K562 (cell line): ENCODE results near the gene KNG1. TPM values are rescaled to one million over a fixed set of nuclear protein-coding genes. Genes with fewer than 3 reads are reported as not detected.

Experiments used
- ATAC-seq: fragments of 200-7000 bp; cut with Tn5 transposase; 3 replicates; pipeline ENCODE4 v1.9.1; 2020; ENCODE audit warnings: moderate library complexity
- BruUV-seq: library from RNA; stranded (reverse); fragments of 400-500 nt; replicated peaks from 2 replicates; lab custom pipeline; 2021; lab: Mats Ljungman, UMichigan
- CTCF ChIA-PET: fragments of 300-600 bp; formaldehyde crosslinking; extraction: SDS; loops from one replicate; lab custom pipeline; 2021; ENCODE audit warnings: low intra/inter-chr PET ratio; lab: Yijun Ruan, JAX
- POLR2A ChIA-PET: fragments of 300-600, 350-650 bp; sonication (Branson Sonifier 250); formaldehyde crosslinking; extraction: SDS; loops from one replicate; lab custom pipeline; 2021; ENCODE audit warnings: antibody characterized with exemption, inconsistent platforms; lab: Yijun Ruan, JAX
- DNase-seq, 4 experiments: peaks; one replicate each; pipeline versions ENCODE4 v3.0.0 to v3.0.0-alpha.2; 2011 to 2018; ENCODE audit warnings: low spot score in 3 of 4, mixed read lengths in 3 of 4; ENCODE audit errors: extremely low read depth in 1 of 4
- FAIRE-seq: peaks from 2 replicates; lab custom pipeline; 2011; peaks lifted over from hg19 to GRCh38; lab: Jason Lieb, UNC
- H2AFZ ChIP-seq: 2 replicates; pipeline ENCODE4 v1.6.0; 2011; ENCODE audit warnings: low read depth, low read length, control low read depth, inconsistent platforms
- H3K27ac ChIP-seq: fragments of 200-600 bp; 3 replicates; pipeline ENCODE4 v1.8.0; 2011; ENCODE audit warnings: low read depth, mild to moderate bottlenecking, control low read depth, inconsistent platforms, low read length, moderate library complexity, mixed read lengths; ENCODE audit errors: extremely low read depth
- H3K27me3 ChIP-seq, 2 experiments: fragments of 300-600 bp in 1 of 2; 2 replicates in 1 of 2; 3 replicates in 1 of 2; pipeline versions ENCODE4 v1.6.0 to v1.8.0; 2011; ENCODE audit warnings: inconsistent platforms in 2 of 2, low read length in 2 of 2, mild to moderate bottlenecking in 1 of 2, mixed read lengths in 1 of 2, moderate library complexity in 1 of 2; ENCODE audit not compliant: control insufficient read depth in 2 of 2, insufficient read depth in 2 of 2
- H3K36me3 ChIP-seq: fragments of 300-600 bp; 3 replicates; pipeline ENCODE4 v1.8.0; 2011; ENCODE audit warnings: mild to moderate bottlenecking, low read length, inconsistent platforms; ENCODE audit not compliant: control insufficient read depth, insufficient read depth
- H3K4me1 ChIP-seq, 2 experiments: fragments of 200-600 bp in 1 of 2; replicated peaks in 1 of 2; 2 replicates in 1 of 2; 3 replicates in 1 of 2; pipeline versions ENCODE4 v1.5.1 to v1.8.0; 2011; ENCODE audit warnings: inconsistent platforms in 2 of 2, low read length in 2 of 2, mild to moderate bottlenecking in 1 of 2, mixed read lengths in 1 of 2, moderate library complexity in 1 of 2; ENCODE audit not compliant: control insufficient read depth in 2 of 2, insufficient read depth in 2 of 2
- H3K4me2 ChIP-seq: 2 replicates; pipeline ENCODE4 v1.6.1; 2011; ENCODE audit warnings: low read length, control low read depth, inconsistent platforms, mixed read lengths; ENCODE audit not compliant: insufficient read depth
- H3K4me3 ChIP-seq: fragments of 200-600 bp; sonication (generic), shearing (Covaris generic); 2 replicates; pipeline ENCODE4 v1.5.1; 2016; ENCODE audit warnings: control low read depth, inconsistent platforms
- H3K79me2 ChIP-seq: fragments of 200-600 bp; 3 replicates; pipeline ENCODE4 v1.8.0; 2011; ENCODE audit warnings: low read length, inconsistent platforms; ENCODE audit not compliant: control insufficient read depth, insufficient read depth
- H3K9ac ChIP-seq, 2 experiments: 2 replicates each; pipeline versions ENCODE4 v1.6.0 to v1.6.1; 2011; ENCODE audit warnings: low read depth in 2 of 2, low read length in 2 of 2, control low read depth in 1 of 2, inconsistent platforms in 1 of 2, mild to moderate bottlenecking in 1 of 2, mixed read lengths in 1 of 2; ENCODE audit not compliant: insufficient read depth in 1 of 2
- H3K9me1 ChIP-seq: one replicate; pipeline ENCODE4 v1.6.0; 2011; ENCODE audit warnings: inconsistent platforms, mild to moderate bottlenecking, low read length, moderate library complexity; ENCODE audit not compliant: control insufficient read depth, insufficient read depth
- H3K9me3 ChIP-seq: replicated peaks from 2 replicates; pipeline ENCODE4 v1.5.1; 2011; ENCODE audit warnings: low read depth, low read length, inconsistent platforms; ENCODE audit not compliant: control insufficient read depth, insufficient read depth
- H4K20me1 ChIP-seq: replicated peaks from 2 replicates; pipeline ENCODE4 v1.6.1; 2011; ENCODE audit warnings: low read length, inconsistent platforms, mixed read lengths; ENCODE audit not compliant: control insufficient read depth, insufficient read depth
- BCOR ChIP-seq: fragments of 450-650 bp; IDR thresholded peaks from 2 replicates; pipeline ENCODE4 v1.6.1; 2016
- C11orf30 ChIP-seq: fragments of 450-650 bp; IDR thresholded peaks from 2 replicates; pipeline ENCODE4 v1.6.1; 2016; ENCODE audit warnings: low read depth, mild to moderate bottlenecking
- CBFA2T3 ChIP-seq: fragments of 450-650 bp; IDR thresholded peaks from 2 replicates; pipeline ENCODE4 v1.6.1; 2017
- HNRNPUL1 ChIP-seq: fragments of 200-400 bp; formaldehyde crosslinking; IDR thresholded peaks from 2 replicates; pipeline ENCODE4 v1.6.1; 2017; ENCODE audit warnings: low read length
- KLF16 ChIP-seq: IDR thresholded peaks from 2 replicates; pipeline ENCODE4 v1.6.1; 2016; ENCODE audit warnings: antibody characterized with exemption
- MTA3 ChIP-seq: fragments of 450-650 bp; formaldehyde crosslinking; IDR thresholded peaks from 2 replicates; pipeline ENCODE4 v1.6.1; 2017; ENCODE audit warnings: mild to moderate bottlenecking, borderline replicate concordance
- RUNX1 ChIP-seq: sonication (generic); IDR thresholded peaks from 2 replicates; pipeline ENCODE4 v1.6.1; 2016; ENCODE audit warnings: antibody characterized with exemption, low read depth
- SUPT5H ChIP-seq: fragments of 450-650 bp; IDR thresholded peaks from 2 replicates; pipeline ENCODE4 v1.6.1; 2016
- TCF7L2 ChIP-seq: fragments of 150-350 bp; IDR thresholded peaks from 2 replicates; pipeline ENCODE4 v1.6.1; 2016; ENCODE audit warnings: low read depth, mild to moderate bottlenecking, low read length, moderate library complexity
- YY1 ChIP-seq, 3 experiments: IDR thresholded peaks; 2 replicates each; pipeline ENCODE4 v1.6.1; 2011; ENCODE audit warnings: low read length in 2 of 3, mild to moderate bottlenecking in 2 of 3, moderate library complexity in 2 of 3, borderline replicate concordance in 1 of 3, control low read depth in 1 of 3, low read depth in 1 of 3; ENCODE audit not compliant: insufficient read depth in 3 of 3, insufficient replicate concordance in 2 of 3, control insufficient read depth in 1 of 3, insufficient read length in 1 of 3; ENCODE audit errors: extremely low read depth in 1 of 3
- ZKSCAN3 ChIP-seq: fragments of 250-450 bp; sonication (Bioruptor Pico); IDR thresholded peaks from 2 replicates; pipeline ENCODE4 v1.4.0; 2020
- ZNF696 ChIP-seq: fragments of 250-450 bp; sonication (Bioruptor Pico); conservative IDR thresholded peaks from 2 replicates; pipeline ENCODE4 v1.4.0; 2020; ENCODE audit warnings: mild to moderate bottlenecking, moderate library complexity
- in situ Hi-C: fragments of 300-500 bp; cut with MboI; formaldehyde crosslinking; loops from 4 replicates; pipeline ENCODE4 v1.15.0; 2018; ENCODE audit warnings: inconsistent platforms, mixed read lengths
- intact Hi-C: fragments of 100-400 bp; cut with micrococcal nuclease; formaldehyde crosslinking; loops from 2 replicates; pipeline ENCODE4 v1.14.2; 2022
- polyA plus RNA-seq, 8 experiments: library from polyadenylated mRNA; depleted of rRNA in 4 of 8; stranded (reverse) in 5 of 8; unstranded in 3 of 8; fragments of >200 nt; fragmentation: Nextera tagmentation in 2 of 8; fragmentation: Illumina TruSeq in 1 of 8; extraction: Ambion mirVana in 2 of 8; extraction: Trizol in 1 of 8; gene quantifications; 2 replicates each; pipeline versions ENCODE4 v1.2.1 to v1.2.3, GENCODE V29; 2011 to 2014; ENCODE audit warnings: inconsistent platforms in 1 of 8, missing spikeins in 1 of 8
- total RNA-seq, 7 experiments: library from RNA; depleted of rRNA in 6 of 7; stranded (reverse); fragments of >200 nt in 6 of 7; fragmentation: Illumina TruSeq in 2 of 7; extraction: Trizol in 2 of 7; gene quantifications; 2 replicates each; pipeline versions ENCODE4 v1.2.1 to v1.2.3, GENCODE V29; 2011 to 2021; ENCODE audit warnings: low replicate concordance in 1 of 7
- TF ChIP-seq, protein P1 (sequence below): IDR thresholded peaks from 2 replicates; pipeline ENCODE4 v1.6.1; 2016; ENCODE audit warnings: missing genetic modification characterization, missing compliant biosample characterization
- TF ChIP-seq, protein P2 (sequence below): fragments of 450-650 bp; IDR thresholded peaks from 2 replicates; pipeline ENCODE4 v1.6.1; 2014; ENCODE audit warnings: low read depth, mild to moderate bottlenecking, moderate library complexity, borderline replicate concordance
- TF ChIP-seq, protein P3 (sequence below): fragments of 450-650 bp; formaldehyde crosslinking; IDR thresholded peaks from 2 replicates; pipeline ENCODE4 v1.4.0; 2022; ENCODE audit warnings: missing genetic modification characterization
- TF ChIP-seq, protein P4 (sequence below): sonication (generic); formaldehyde crosslinking; IDR thresholded peaks from 2 replicates; pipeline ENCODE4 v1.8.0; 2022; ENCODE audit warnings: mild to moderate bottlenecking, missing genetic modification reagents

Gene KNG1
- total and polyA plus RNA-seq, 9 of the 15 experiments (the other 6 are each of a cell fraction or from before 2014, with no cell fraction given): 0.09 TPM; not detected in 8

DNA sequence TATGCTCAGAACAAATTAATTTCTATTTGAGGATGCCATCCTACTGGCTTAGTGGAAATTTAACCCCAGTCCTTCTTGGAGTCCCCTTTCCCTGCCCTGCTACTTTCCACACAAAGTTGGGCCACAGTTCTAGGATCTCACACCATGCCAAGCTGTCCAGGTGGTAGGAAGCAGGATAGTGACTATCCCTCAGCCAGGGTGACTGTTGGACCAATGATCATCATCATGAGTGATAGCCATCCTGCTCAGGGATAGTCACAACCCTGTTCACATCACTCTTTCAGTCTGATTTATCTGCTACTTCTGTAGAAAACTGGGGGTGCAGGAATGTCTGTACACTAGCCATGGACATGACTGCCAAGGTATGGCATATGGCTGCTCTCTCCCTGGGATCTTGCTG, 38.6 kb upstream of the KNG1 start:
- TF ChIP-seq KLF16 (no peak), YY1 (IDR thresholded peaks at IDR 0.05; ENCODE audit: borderline replicate concordance in 1 of 3, control insufficient read depth in 1 of 3, extremely low read depth in 1 of 3, insufficient read depth in 3 of 3, insufficient read length in 1 of 3, insufficient replicate concordance in 2 of 3, low read depth in 1 of 3, low read length in 2 of 3) (no peak), CBFA2T3 (no peak), SUPT5H (no peak), HNRNPUL1 (no peak), TCF7L2 (no peak), RUNX1 (no peak), C11orf30 (no peak), ZKSCAN3 (no peak), ZNF696 (CRISPR knock-in tag) (no peak), BCOR (no peak), MTA3 (no peak)
- TF ChIP-seq, protein P1, sequence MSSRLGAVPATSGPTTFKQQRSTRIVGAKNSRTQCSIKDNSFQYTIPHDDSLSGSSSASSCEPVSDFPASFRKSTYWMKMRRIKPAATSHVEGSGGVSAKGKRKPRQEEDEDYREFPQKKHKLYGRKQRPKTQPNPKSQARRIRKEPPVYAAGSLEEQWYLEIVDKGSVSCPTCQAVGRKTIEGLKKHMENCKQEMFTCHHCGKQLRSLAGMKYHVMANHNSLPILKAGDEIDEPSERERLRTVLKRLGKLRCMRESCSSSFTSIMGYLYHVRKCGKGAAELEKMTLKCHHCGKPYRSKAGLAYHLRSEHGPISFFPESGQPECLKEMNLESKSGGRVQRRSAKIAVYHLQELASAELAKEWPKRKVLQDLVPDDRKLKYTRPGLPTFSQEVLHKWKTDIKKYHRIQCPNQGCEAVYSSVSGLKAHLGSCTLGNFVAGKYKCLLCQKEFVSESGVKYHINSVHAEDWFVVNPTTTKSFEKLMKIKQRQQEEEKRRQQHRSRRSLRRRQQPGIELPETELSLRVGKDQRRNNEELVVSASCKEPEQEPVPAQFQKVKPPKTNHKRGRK (tag): no peak
- TF ChIP-seq, protein P2, sequence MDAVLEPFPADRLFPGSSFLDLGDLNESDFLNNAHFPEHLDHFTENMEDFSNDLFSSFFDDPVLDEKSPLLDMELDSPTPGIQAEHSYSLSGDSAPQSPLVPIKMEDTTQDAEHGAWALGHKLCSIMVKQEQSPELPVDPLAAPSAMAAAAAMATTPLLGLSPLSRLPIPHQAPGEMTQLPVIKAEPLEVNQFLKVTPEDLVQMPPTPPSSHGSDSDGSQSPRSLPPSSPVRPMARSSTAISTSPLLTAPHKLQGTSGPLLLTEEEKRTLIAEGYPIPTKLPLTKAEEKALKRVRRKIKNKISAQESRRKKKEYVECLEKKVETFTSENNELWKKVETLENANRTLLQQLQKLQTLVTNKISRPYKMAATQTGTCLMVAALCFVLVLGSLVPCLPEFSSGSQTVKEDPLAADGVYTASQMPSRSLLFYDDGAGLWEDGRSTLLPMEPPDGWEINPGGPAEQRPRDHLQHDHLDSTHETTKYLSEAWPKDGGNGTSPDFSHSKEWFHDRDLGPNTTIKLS: no peak
- TF ChIP-seq, protein P3, sequence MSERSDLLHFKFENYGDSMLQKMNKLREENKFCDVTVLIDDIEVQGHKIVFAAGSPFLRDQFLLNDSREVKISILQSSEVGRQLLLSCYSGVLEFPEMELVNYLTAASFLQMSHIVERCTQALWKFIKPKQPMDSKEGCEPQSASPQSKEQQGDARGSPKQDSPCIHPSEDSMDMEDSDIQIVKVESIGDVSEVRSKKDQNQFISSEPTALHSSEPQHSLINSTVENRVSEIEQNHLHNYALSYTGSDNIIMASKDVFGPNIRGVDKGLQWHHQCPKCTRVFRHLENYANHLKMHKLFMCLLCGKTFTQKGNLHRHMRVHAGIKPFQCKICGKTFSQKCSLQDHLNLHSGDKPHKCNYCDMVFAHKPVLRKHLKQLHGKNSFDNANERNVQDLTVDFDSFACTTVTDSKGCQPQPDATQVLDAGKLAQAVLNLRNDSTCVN (CRISPR knock-in tag): no peak
- TF ChIP-seq, protein P4, sequence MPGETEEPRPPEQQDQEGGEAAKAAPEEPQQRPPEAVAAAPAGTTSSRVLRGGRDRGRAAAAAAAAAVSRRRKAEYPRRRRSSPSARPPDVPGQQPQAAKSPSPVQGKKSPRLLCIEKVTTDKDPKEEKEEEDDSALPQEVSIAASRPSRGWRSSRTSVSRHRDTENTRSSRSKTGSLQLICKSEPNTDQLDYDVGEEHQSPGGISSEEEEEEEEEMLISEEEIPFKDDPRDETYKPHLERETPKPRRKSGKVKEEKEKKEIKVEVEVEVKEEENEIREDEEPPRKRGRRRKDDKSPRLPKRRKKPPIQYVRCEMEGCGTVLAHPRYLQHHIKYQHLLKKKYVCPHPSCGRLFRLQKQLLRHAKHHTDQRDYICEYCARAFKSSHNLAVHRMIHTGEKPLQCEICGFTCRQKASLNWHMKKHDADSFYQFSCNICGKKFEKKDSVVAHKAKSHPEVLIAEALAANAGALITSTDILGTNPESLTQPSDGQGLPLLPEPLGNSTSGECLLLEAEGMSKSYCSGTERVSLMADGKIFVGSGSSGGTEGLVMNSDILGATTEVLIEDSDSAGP: no peak
- Histone ChIP-seq H2AFZ (no peak overlapping the region), H3K9me1 (no peaks in the 10 kb centered on the region), H3K79me2 (no peaks in the 10 kb centered on the region), H3K9me3 (no peaks in the 10 kb centered on the region), H3K4me1 (no peaks in the 10 kb centered on the region; a peak in 1 of 5 replicates), H3K27ac (no peak overlapping the region), H3K27me3 (peaks cover 7 to 43% of the 10 kb centered on the region in 2 experiments), H3K4me3 (no peak overlapping the region), H4K20me1 (no peaks in the 10 kb centered on the region; the same call in 1 of the 2 replicates), H3K4me2 (no peak overlapping the region), H3K9ac (no peak overlapping the region), H3K36me3 (no peaks in the 10 kb centered on the region)
- no TSS peak for BruUV-seq
- ChIA-PET CTCF (no interaction called here), POLR2A (interaction anchor here (0.6 kb wide), 1 partner anchor 111 kb away, joined by 3 read pairs; no protein-coding TSS in a partner anchor)
- DNase-seq (no peak), FAIRE-seq (no peak), ATAC-seq (no peak)
- in situ Hi-C loops (no loop called here), intact Hi-C loops (no loop called here)
